ENCODE measurements around the gene CPNE4.

GRCh38 chr3:131868203-131868602 is 166.6 kb downstream of the CPNE4 start:
- no peak for TF ChIP-seq EZH2 (IDR thresholded peaks at IDR 0.05; ENCODE audit: borderline replicate concordance, low read length)
- TF ChIP-seq, protein P1, sequence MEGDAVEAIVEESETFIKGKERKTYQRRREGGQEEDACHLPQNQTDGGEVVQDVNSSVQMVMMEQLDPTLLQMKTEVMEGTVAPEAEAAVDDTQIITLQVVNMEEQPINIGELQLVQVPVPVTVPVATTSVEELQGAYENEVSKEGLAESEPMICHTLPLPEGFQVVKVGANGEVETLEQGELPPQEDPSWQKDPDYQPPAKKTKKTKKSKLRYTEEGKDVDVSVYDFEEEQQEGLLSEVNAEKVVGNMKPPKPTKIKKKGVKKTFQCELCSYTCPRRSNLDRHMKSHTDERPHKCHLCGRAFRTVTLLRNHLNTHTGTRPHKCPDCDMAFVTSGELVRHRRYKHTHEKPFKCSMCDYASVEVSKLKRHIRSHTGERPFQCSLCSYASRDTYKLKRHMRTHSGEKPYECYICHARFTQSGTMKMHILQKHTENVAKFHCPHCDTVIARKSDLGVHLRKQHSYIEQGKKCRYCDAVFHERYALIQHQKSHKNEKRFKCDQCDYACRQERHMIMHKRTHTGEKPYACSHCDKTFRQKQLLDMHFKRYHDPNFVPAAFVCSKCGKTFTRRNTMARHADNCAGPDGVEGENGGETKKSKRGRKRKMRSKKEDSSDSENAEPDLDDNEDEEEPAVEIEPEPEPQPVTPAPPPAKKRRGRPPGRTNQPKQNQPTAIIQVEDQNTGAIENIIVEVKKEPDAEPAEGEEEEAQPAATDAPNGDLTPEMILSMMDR (IDR thresholded peaks at IDR 0.05; ENCODE audit: low read length): no peak

Measured in OCI-LY1 (cell line).